WERI-Rb-1 (cell line): ENCODE data around the gene CSH2.

Experiments
- DNase-seq: peaks from one replicate; pipeline ENCODE4 v3.0.0-alpha.2; 2020
- H3K27ac ChIP-seq: fragments of 250-450 bp; sonication (Bioruptor Pico); 2 replicates; pipeline ENCODE4 v1.5.1; 2020; ENCODE audit warnings: mild to moderate bottlenecking, moderate library complexity
- H3K27me3 ChIP-seq: fragments of 250-450 bp; sonication (Bioruptor Pico); 2 replicates; pipeline ENCODE4 v1.5.1; 2021; ENCODE audit warnings: mild to moderate bottlenecking, low read depth, moderate library complexity; ENCODE audit not compliant: insufficient read depth, severe bottlenecking
- H3K36me3 ChIP-seq: fragments of 250-450 bp; sonication (Bioruptor Pico); 2 replicates; pipeline ENCODE4 v1.5.1; 2020; ENCODE audit warnings: mild to moderate bottlenecking, moderate library complexity
- H3K4me3 ChIP-seq: 2 replicates; pipeline ENCODE4 v1.5.1; 2011; ENCODE audit warnings: low read depth, mild to moderate bottlenecking, control low read depth, low read length
- H3K9me3 ChIP-seq: fragments of 250-450 bp; sonication (Bioruptor Pico); 2 replicates; pipeline ENCODE4 v1.5.1; 2021; ENCODE audit warnings: mild to moderate bottlenecking, moderate library complexity; ENCODE audit not compliant: severe bottlenecking
- TF ChIP-seq, protein P1 (sequence below): IDR thresholded peaks from 2 replicates; pipeline ENCODE4 v1.5.1; 2011; ENCODE audit warnings: low read depth, mild to moderate bottlenecking, control low read depth, inconsistent platforms, low read length

Gene CSH2

DNA sequence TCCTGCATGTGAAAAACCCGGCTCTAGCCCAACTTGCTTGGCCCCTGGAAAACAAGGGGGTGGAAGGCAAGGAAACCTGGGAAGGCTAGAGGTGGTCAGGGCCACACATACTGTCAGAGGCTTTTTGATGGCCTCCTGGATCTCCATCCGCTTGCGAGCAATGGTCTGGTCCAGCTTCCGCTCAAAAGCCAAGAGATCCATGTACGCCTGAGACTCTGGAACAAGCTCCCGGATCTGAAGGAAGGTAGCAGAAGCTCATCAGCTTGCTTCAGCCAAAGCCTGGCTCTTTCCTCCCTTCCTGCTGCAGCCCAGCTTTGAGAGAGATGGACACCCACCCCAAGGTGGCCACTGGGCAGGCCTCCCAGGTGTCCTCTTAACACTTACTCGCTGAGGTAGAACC lies 36.7 kb downstream of the CSH2 start:
- Histone ChIP-seq H3K27ac (no peak overlapping the region), H3K4me3 (no peak overlapping the region), H3K9me3 (no peaks in the 10 kb centered on the region), H3K27me3 (no peaks in the 10 kb centered on the region), H3K36me3 (peaks cover 70% of the 10 kb centered on the region)
- TF ChIP-seq, protein P1, sequence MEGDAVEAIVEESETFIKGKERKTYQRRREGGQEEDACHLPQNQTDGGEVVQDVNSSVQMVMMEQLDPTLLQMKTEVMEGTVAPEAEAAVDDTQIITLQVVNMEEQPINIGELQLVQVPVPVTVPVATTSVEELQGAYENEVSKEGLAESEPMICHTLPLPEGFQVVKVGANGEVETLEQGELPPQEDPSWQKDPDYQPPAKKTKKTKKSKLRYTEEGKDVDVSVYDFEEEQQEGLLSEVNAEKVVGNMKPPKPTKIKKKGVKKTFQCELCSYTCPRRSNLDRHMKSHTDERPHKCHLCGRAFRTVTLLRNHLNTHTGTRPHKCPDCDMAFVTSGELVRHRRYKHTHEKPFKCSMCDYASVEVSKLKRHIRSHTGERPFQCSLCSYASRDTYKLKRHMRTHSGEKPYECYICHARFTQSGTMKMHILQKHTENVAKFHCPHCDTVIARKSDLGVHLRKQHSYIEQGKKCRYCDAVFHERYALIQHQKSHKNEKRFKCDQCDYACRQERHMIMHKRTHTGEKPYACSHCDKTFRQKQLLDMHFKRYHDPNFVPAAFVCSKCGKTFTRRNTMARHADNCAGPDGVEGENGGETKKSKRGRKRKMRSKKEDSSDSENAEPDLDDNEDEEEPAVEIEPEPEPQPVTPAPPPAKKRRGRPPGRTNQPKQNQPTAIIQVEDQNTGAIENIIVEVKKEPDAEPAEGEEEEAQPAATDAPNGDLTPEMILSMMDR, result no peak
- DNase-seq, result no peak

DNA sequence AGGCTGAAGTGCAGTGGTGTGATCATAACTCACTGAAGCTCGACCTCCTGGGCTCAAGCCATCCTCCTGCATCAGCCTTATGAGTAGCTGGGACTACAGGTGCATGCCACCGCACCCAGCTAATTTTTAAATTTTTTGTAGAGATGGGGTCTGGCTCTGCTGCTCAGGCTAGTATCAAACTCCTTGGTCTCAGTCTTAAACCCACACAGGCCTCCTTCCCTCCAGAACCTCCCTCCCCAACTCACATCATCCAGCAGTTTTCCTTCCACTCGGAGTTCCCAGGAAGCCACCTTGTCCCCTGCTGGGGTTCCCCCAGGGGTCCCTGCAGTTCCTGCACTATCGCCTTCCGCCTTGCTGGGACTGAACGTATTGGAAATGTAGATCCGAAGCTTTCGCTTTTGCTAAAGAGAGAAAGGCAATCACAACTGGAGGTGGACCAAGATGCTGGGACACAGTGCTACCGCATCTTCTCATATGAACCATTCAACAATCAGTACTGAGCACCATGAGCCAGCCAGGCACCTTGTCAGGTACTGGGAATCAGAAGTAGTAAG lies 38.2 kb downstream of the CSH2 start:
- no peak for DNase-seq
- no peak overlapping the region for H3K4me3 ChIP-seq
- H3K27me3 ChIP-seq, result no peaks in the 10 kb centered on the region
- H3K9me3 ChIP-seq, result no peaks in the 10 kb centered on the region
- no peak overlapping the region for H3K27ac ChIP-seq
- TF ChIP-seq, protein P1, result no peak
- H3K36me3 ChIP-seq, result peaks cover 77% of the 10 kb centered on the region

DNA sequence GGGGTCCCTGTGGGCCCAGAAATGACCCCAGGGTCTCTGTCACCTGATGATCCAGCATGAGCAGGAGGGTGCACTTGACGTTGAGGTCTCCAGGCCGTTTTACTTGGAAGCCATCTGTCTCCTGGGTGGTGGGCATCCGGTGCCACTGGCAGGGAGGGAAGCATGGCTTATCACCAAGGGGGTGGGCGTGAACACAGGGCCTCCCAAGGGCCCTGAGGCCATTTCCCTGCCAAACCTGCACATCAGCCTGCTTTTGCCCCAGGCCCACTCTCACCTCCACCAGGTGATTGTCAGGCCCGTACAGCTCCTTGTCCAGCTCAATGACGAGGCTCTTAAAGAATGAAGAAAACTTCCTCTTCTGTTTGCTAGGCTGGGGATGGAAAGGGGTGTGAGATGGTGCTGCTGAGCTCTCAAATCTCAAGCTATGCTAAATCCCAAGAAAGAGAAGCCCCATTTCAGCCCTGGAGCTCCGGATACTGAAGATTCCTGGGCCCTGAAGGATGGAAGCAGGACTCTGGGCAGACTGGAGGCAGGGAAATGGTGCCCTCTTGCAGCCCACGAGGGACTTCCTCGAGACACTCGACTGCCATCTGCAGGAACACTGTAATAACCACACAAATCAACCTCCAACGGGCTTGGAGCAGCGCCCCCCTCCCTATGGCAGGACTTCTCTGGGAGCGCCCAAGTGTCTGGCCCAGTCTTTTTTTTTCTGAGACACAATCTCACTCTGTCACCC lies 38.9 kb downstream of the CSH2 start:
- Histone ChIP-seq H3K9me3 (no peaks in the 10 kb centered on the region), H3K4me3 (no peak overlapping the region), H3K36me3 (peaks cover 83% of the 10 kb centered on the region), H3K27ac (no peak overlapping the region), H3K27me3 (no peaks in the 10 kb centered on the region)
- TF ChIP-seq, protein P1, result peak; percentile 83
- peak; percentile 84 for DNase-seq

DNA sequence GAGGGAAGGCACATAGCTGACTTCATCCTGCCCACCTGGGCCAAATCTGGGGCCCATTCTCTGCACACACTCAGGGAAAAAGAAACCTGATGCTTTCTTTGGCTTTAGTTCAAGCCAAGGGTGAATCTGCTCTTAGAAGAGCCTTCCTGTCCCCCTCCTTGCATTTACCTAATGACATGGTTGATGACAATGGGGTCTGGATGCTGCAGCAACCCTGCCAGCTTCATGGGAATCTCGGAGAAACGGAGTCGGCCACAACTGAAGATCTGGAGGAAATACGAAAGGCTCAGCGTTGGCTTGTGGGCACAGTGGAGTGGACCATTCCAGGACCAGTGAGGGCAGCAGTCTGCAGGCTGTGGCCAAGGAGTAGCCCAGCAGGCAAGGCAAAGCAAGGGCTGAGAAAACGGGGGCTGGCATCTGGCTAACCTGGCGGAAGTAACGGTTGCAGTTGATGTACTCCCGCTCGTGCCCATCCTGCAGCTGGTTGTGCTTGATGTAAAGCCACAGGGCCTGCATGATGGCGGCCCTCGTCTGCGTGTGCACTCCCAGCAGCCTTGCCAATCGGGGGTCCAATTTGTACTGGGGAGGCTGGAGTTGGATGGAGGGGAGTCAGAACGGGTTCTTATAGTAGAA lies 39.6 kb downstream of the CSH2 start:
- Histone ChIP-seq H3K27me3 (no peaks in the 10 kb centered on the region), H3K27ac (no peak overlapping the region), H3K4me3 (no peak overlapping the region), H3K36me3 (peaks cover 91% of the 10 kb centered on the region), H3K9me3 (no peaks in the 10 kb centered on the region)
- DNase-seq, result no peak
- TF ChIP-seq, protein P1, result no peak

DNA sequence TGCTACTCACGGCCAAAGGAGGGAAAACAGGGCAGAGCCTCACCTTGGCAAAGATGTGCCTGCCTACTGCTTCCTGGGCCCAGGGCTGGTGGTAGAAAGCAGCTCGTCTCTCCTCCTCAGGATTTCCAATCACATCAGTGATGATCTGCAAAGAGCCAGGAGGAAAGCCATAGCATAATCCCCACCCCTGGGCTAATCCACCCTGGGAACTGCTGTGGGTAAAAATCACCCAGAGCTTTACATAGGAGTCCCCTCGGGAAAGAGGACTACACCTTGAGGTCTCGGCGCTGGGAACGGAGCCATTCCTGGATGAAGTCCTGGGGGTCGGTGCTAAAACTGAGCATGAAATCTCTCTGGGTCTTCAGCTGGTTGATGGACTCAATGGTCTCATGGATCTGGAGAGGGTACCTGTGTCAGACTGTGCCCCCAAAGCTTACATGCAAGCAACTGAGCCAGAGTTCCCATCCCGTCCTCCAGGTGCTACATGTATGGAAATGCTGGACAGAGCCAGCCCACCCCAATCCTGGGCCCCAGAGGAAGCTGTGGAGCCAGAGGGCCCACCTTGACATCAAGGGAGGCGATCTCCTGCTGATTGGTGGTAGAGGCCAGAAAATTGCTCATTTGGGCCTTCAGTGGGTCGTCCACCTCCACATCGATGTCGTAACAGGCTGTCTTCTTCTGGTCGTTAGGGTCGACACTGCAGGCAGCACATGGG lies 40.3 kb downstream of the CSH2 start:
- H3K27ac ChIP-seq, result peak overlapping the region; percentile 50
- TF ChIP-seq, protein P1, result no peak
- peak; percentile 84 for DNase-seq
- no peaks in the 10 kb centered on the region for H3K9me3 ChIP-seq
- H3K27me3 ChIP-seq, result no peaks in the 10 kb centered on the region
- peaks cover 95% of the 10 kb centered on the region for H3K36me3 ChIP-seq
- H3K4me3 ChIP-seq, result no peak overlapping the region
